SK-N-MC (cell line): ENCODE results near the gene PRF1.

ENCODE experiments used
- EZH2 ChIP-seq: fragments of 200-600 bp; sonication (generic); IDR thresholded peaks from one replicate; pipeline ENCODE4 v1.6.1; 2017; ENCODE audit warnings: antibody characterized with exemption
- FOXP2 ChIP-seq: optimal IDR thresholded peaks from 2 replicates; pipeline ENCODE3; 2011; ENCODE audit warnings: mild to moderate bottlenecking, moderate library complexity; ENCODE audit not compliant: insufficient read depth; ENCODE audit errors: extremely low read length, control extremely low read depth
- POLR2AphosphoS5 ChIP-seq: IDR thresholded peaks from 2 replicates; pipeline ENCODE4 v1.6.1; 2012; ENCODE audit warnings: mild to moderate bottlenecking, low read depth, low read length, borderline replicate concordance

- TF ChIP-seq POLR2AphosphoS5 (no peak), EZH2 (no peak), FOXP2 (no peak)
These were observed 10.3 kb downstream of the PRF1 start for GRCh38 chr10:70592186-70592735.
